HG02642 (cell line): ENCODE data around the gene NPAS2.
A peak's percentile ranks its signal among the peaks of the same experiment; 100 is the strongest.

Experiments used
- ATAC-seq: cut with Tn5 transposase; IDR thresholded peaks from one replicate; pipeline ENCODE4 v1.9.1; 2021; ENCODE audit warnings: mild to moderate bottlenecking; ENCODE audit not compliant: unreplicated experiment, poor library complexity

The NPAS2 gene

DNA sequence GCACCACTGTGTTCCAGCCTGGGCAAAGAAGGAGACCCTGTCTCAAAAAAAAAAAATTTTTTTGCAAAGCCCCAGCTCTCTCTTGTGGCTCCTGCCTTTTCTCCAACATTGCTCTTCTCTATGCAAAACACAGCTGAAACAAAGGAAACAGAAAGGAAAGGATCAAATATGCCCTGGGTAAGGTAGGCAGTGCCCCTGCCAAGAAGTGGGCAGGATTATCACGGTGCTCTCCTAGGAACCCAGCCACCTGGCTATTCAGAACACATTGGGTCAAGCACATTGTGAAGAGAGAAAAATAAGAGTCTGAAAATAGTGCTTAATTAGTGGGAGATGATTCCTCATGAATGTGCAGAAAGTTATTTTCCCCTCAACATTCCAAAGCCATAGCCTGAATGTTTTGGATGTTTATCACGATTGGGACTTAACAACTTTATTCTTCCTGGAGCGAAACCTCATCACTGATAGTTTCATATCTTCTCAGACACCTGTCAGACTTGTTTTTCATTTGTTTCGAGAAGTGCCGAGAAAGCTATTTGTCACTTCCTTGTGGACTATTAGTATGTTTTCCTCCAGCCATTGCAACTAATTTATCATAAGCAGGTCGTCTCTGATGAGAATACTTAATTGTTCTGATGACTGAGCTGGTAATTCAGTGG lies 139.4 kb downstream of the NPAS2 start:
- no peak for ATAC-seq

DNA sequence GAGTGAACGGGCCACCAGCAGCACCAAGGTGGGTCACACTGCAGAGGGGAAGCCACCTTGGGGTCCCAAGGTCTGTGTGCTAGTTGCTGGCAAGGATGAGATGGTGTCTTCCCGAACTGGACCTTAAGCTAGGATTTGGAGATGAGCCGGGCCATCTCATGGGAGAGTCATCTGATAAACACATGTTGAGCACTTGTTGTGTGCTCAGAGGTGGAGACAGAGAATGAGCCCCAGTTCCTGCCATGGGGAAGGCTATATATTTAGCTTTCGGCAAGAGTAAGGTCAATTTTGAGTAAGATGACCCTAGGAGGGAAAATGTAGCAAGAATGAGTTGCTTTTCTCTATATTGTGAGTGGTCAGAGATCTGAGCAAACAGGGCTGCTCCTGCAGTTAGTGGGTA lies 140.7 kb downstream of the NPAS2 start:
- no peak for ATAC-seq

DNA sequence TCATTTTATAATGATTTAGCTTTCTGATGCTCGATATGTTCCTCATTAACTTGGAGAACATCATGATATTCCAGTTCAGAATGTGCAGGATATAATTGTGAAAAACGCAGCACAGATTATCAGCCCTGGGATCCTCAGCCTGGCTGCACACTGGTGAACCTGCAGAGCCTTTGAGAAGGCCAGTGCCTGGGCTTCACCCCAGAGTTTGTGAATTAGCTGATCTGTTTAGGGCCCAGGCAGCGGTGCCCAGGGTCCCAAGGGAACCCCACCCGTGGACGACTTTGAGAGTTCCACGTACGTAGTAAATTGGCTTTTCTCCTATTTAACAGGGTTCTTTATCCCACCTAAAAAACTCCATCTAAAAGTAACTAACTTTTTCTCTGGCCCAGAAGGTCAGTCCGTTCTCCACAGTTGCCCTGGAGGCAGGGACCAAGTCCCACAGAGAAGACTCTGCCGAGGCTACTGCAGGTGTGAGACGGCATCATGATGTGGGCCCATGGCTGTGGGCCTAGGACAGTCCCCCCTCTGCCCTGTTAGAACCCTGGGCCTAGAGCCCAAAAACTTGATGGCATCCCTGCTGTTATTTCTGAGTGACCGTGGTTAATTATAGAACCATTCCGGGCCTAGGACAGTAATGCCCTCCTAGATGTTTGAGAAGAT lies 142.6 kb downstream of the NPAS2 start:
- no peak for ATAC-seq

DNA sequence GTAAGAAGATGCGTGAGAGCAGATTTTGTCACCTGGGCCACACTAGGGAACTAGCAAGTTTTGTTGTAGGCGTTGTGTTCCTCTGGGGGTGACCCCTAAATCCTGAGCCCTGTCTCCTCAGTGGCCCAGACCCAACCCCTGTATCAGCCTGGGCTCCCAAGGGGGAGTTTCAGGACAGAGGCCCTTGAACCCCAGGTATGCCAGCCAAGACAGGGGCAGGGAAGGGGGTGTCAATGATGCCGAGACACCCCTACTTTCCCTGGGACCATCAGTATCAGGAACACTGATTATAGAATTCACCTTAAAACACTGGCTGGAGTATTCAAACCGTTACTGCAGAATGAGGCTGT lies 143.1 kb downstream of the NPAS2 start:
- ATAC-seq = no peak

DNA sequence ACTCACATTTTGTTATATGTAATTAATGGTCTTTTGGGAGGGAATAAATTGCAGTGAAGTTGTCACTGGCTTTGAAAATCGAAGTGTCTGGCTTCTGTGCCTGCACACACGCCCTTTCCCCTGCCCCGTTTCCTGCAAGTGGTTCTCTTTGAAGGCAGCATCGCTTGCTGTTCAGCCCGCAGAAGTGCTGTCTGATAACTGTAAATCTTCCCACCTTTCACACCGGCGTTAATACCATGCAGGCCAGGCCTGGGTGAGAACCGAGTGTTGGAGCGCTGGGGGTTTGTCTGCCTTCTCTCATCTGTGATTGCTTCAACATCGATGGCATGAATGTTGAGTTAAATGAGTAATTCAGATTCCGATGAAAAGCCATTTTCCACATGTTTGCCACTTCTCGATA lies 144.3 kb downstream of the NPAS2 start:
- no peak for ATAC-seq

DNA sequence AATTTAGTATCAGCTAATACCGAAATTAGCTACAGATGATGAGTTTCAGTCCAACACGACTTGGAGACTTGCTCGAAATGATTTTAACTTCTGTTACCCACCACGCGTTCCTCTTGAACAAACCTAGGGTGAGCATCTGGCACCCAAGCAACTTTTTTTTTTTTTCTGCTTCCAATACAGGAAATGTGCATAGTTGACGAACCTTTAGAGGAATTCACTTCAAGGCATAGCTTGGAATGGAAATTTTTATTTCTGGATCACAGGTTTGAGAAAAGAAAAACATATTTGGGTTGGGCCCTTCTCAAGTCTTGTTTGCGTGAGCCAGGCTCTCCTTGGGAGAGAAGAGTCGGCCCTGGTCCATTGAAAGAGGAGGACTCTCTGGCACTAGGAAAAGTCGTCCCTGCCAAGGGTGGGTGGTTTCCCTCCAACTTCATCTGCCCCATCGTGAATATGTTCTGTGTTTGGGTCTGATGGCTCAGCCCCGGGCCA lies 144.8 kb downstream of the NPAS2 start:
- ATAC-seq = no peak

DNA sequence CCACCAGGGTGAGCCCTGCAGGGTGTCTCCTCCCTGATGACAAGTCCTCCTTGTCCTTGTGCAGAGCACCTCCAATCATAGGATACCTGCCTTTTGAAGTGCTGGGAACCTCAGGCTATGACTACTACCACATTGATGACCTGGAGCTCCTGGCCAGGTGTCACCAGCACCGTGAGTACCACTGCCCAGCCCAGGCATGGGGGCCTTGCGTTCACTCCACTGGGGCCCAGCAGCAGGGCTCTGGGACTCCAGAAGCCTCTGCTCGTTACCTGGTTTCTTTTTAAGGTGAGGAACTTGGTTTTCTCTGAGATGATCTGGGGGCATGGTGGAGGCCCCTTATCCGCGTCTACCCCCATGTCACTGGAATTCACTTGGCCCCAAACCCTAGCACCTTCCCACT lies 145.7 kb downstream of the NPAS2 start:
- no peak for ATAC-seq

DNA sequence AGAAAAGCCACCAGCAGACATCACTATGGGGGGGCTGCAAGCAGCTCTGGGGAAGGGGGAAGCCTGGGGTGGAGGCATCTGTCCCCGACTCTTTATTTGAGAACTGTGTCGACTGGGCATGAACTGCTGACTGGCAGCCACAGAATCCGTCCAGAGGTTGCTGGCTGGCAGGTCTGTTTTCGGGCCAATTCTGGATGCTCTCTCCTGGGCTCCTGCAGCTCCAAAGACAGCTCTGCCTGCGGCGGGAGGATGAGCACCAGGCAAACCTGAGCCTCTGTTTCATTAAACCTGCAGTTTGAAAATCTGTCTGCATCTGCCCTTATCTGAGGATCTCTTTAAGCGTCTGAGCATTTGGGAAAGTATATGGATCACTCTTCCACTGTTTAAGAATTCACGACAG lies 147.8 kb downstream of the NPAS2 start:
- no peak for ATAC-seq

GRCh38 chr2:100968146-100969145 lies 148.5 kb downstream of the NPAS2 start:
- ATAC-seq = no peak

DNA sequence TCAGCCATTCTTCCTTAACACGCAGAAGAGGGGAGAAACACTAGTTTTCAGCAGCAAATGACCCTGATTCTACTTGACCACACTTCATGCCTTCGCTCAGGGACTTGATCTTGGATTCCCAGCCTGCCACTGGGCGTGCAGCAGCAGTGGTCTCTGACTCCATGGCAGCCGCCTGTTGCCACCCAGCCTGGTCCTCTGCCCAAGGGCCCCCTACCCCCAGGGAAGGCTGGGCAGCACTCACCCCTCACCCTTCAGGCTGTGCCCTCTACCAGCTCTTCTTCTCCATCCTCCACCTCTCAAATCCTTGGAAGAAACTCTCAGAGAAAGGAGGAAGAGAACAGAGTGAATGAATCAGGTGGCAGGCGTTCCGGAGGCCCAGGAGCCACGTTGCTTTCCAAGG lies 150.1 kb downstream of the NPAS2 start:
- ATAC-seq = no peak

DNA sequence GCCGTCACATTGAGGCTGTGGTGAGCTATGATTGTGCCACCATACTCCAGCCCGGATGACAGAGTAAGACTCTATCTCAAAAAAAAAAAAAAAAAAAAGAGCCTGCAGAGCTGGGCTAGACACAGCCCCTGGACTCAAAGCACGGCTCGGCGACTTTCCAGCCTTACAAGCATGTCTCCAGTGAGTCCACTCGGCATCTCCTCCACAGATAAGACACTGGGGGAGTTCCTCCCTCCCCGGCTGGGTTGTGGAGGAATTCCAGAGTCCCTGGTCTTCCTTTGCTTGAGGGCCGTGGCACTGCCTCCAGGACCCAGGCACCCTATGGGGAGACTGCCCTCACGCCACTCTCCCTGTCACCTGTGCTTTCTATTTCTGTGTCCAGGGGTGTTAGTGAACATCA lies 151.3 kb downstream of the NPAS2 start:
- ATAC-seq = no peak

- no peak for ATAC-seq
Measured at GRCh38 chr2:100972452-100972851, 152.5 kb downstream of the NPAS2 start.

DNA sequence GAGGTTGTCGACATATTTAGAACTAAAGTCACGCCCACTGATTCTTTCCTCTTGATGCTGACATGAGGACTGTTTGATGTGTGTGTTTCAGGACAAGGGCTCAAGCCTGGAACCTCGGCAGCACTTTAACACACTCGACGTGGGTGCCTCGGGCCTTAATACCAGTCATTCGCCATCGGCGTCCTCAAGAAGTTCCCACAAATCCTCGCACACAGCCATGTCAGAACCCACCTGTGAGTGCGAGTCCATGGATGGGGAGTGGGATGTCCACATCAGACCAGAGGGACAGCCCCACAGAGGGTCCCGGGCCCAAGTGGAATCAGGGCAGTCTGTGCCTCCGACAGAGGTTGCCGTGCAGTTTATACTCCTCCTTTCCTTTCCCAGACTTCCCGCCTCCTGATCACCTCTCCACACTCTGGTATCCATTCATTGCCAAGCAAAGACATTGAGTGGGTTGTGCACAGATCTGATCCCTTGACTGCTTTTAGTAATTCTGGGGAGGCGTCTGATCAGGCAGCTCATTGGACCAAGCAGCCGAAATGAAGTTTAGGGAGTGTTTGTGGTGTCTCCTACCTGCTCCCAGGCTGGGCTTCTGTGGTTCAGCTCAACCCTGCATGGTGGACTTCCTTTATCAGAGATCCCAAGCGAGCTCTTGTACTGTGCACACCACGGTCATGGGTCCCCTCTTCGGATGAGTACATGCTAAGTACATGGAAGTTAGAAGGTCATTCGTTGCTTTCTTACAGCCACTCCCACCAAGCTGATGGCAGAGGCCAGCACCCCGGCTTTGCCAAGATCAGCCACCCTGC lies 155.0 kb downstream of the NPAS2 start:
- ATAC-seq = no peak

DNA sequence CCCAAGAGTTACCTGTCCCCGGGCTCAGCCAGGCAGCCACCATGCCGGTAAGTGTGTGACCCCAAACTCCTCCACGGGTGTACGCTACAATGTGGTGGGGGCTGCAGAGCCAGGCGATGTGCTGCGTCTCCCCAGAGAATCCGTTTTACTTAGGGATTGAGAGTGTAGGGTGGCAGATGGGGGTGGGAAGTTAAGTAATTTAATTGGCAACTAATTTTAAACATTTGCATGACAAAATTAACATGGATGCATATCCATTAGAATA lies 155.5 kb downstream of the NPAS2 start:
- ATAC-seq = no peak

DNA sequence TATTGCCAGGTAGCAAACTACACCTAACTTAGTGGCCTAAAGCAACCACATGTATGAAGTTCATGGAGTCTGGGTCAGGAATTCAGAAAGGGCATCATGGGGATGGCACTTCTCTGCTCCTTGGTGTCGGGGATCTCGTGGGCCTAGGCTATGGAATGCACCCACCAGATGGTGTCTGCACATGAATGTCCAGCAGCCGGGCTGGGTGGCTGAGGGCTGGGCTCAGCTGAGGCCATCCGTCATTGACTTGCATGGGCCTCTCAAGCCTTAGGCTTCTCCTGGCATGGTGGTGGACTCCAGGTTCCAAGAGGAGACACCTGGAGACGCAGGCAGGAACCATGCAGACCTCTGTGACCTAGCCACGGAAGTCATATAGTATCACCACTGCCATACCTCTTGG lies 156.1 kb downstream of the NPAS2 start:
- ATAC-seq = no peak

DNA sequence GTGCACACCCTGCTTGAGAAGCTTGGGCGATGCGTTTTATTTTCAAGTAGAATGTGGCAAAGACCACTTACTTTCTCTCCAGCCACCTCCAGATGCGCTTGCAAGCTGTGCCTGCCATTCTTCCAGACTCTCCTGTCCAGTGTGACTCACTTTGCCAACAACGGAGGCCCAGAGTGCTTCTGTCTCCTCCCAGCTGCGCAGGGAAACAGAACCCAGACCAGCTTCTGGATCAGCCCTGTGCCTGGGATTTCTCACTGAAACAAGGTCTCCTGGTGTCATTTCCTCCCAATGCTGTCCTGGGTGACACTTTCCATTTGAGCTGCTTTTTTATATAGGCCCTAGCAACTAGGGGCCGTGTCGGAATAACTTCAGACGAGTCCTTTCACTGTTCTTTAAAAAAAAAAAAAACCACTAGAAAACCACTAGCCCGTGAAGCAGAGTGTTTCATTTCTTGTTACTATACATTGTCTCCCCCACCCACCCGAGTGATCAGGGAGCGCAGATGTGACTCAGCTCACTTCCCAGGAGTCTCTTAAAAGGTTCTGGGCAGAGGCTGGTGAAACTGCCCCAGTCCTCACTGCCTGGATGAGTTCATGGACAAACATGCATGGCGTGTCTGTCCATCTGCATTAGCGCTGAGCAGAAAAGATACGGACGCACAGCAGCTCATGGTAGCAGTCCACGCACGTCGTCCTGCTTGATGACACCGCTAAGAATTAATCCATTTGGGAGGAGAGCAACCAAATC lies 156.9 kb downstream of the NPAS2 start:
- ATAC-seq = peak; percentile 81

- ATAC-seq = no peak
Measured at GRCh38 chr2:100977511-100977910, 157.6 kb downstream of the NPAS2 start.

DNA sequence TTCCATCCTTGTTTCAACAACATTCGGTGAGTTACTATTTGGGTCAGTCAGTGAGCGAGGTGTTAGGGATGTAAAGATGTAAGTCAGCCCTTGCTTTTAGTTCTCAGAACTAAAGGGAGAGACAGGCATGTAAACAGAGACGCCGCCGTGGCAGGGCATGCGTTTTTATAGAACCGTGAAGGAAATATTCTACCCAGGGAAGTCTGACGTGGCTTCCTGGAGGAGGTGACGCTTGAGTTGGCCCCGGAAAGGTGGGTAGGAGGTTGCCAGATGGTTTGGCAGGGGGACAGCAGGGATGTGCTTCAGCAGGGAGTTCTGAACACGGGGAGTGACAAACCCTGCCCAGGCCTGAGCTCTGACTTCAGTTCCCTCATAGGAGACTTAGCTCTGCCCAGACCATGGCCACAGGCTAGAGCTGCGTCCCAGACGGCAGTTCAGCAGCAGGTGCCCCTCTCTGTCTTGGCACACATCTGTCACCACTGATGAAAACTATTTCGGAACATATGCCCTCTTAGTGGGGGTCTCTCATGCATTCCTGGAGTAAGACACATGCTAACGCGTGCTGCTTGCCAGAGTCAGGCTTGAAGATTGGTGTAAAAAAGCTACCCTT lies 158.7 kb downstream of the NPAS2 start:
- no peak for ATAC-seq

GRCh38 chr2:100980046-100980445 lies 160.1 kb downstream of the NPAS2 start:
- ATAC-seq = no peak
